ENCODE data around the gene SGK1. TPM values are rescaled to one million over a fixed set of nuclear protein-coding genes. Genes with fewer than 3 reads are reported as not detected.
"Not testable (repeated sequence)": the region's sequence is repeated elsewhere in the genome, so short reads cannot be mapped to it uniquely, and the experiment has no call there.

The SGK1 gene
- total RNA-seq, 1 experiment from 2014 or later, result 31.0 TPM

GRCh38 chr6:134185277-134185676, 132.6 kb downstream of the SGK1 start:
- in situ Hi-C loops (cut with HindIII; ENCODE audit: low pct_unique_long_range_greater_than_20kb, low sequenced_read_pairs), result no loop called here
- DNase-seq (ENCODE audit: low read depth), result no peak

DNA sequence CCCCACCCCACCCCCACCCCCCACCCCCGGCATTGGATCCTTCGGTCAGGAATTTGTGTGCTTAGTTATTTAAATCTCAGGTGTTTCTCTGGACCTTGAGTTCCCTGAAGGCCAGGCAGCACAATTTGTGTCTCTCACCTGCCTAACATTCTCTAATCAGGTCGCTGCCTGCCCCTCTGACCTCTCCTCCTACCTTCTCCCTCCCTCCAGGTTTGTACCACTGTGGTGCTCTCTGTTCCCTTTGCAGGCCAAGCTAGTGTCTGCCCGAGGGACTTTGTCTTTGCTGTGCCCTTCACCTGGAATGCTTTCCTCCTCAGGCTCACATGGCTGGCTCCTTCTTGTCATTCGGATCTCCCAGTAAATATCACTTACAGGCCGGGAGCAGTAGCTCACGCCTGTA, 134.1 kb downstream of the SGK1 start:
- in situ Hi-C loops (cut with HindIII; ENCODE audit: low pct_unique_long_range_greater_than_20kb, low sequenced_read_pairs), result no loop called here
- no peak for DNase-seq (ENCODE audit: low read depth)

- DNase-seq (ENCODE audit: low read depth), result no peak
- in situ Hi-C loops (cut with HindIII; ENCODE audit: low pct_unique_long_range_greater_than_20kb, low sequenced_read_pairs), result no loop called here
Measured at GRCh38 chr6:134182528-134182927, 135.4 kb downstream of the SGK1 start.

DNA sequence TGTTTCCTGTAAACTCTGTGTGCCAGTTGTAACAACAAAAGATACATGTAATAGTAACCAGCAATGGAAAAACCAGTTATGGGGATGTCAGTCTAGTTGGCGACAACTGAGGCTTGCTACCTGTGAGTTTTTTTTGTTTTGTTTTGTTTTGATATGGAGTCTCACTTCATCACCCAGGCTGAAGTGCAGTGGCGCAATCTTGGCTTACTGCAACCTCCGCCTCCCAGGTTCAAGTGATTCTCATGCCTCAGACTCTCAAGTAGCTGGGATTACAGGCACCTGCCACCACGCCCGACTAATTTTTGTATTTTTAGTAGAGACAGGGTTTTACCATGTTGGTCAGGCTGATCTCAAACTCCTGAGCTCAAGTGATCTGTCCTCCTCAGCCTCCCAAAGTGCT, 136.2 kb downstream of the SGK1 start:
- DNase-seq (ENCODE audit: low read depth); in situ Hi-C loops (cut with HindIII; ENCODE audit: low pct_unique_long_range_greater_than_20kb, low sequenced_read_pairs): not testable (repeated sequence)

DNA sequence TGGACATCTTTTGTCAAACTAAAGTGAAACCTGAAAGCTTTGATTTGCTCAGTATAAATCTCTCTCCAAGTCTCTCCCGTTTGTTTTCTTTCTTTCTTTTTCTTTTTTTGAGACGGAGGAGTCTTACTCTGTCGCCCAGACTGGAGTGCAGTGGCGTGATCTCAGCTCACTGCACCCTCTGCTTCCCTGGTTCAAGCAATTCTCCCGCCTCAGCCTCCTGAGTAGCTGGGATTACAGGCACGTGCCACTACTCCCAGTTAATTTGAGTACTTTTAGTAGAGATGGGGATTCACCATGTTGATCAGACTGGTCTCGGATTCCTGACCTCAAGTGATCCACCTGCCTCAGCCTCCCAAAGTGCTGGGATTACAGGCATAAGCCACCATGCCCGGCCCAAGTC, 136.7 kb downstream of the SGK1 start:
- DNase-seq (ENCODE audit: low read depth); in situ Hi-C loops (cut with HindIII; ENCODE audit: low pct_unique_long_range_greater_than_20kb, low sequenced_read_pairs): not testable (repeated sequence)

DNA sequence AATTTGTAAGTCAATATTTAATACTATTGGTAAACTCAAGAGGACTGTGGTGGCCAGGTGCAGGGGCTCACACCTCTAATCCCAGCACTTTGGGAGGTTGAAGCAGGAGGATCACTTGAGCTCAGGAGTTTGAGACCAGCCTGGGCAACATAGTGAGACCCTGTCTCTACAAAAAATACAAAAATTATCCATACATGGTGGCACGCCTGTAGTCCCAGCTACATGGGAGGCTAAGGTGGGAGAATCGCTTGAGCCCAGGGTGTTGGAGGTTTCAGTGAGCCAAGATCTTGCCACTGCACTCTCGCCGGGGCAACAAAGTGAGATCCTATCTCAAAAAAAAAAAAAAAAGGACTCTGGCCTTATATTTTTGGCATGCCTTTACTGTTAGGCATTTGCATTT, 137.4 kb downstream of the SGK1 start:
- in situ Hi-C loops (cut with HindIII; ENCODE audit: low pct_unique_long_range_greater_than_20kb, low sequenced_read_pairs); DNase-seq (ENCODE audit: low read depth): not testable (repeated sequence)

DNA sequence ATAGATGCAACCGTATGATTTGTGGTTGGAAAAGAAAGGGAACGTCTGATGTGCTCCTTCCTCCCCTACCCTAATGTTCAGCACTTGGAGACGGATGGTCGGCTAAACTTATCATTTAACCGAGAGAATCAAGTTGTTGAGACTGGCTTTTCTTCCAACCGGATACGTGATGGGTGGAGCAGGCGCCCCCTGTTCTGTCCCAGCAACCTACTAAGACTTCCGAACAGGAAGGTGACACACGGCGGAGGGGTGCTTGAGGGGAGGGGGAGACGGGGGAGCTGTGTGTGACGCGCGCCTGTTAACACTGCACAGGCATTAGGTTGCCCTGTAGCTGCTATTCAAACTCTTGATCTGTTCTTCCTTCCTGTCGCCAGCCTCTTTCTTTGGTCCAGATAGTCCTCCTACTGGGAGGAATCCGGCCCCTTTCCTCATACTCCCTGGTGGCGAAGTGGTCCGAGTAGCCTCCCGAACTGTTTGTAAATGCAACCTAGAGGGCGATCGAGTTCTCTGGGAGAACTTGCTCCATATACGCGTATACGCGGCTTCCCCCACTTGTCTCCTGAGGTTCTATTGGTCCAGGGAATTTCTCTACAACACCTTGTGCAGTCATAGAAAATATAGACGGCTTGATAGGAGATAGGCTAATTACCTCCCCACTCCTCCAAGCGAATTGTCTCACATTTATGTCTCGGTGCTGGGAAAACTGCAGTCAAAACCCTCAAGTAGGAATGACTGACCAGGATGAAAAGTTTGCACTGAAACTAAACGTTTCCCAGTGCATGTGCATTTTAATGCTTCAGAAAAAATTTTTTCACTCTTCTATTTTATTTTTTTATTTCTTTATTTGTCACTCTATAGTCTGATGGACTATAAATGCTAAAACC, 139.5 kb downstream of the SGK1 start:
- peak; percentile 88 for DNase-seq (ENCODE audit: low read depth)
- in situ Hi-C loops (cut with HindIII; ENCODE audit: low pct_unique_long_range_greater_than_20kb, low sequenced_read_pairs), result no loop called here

DNA sequence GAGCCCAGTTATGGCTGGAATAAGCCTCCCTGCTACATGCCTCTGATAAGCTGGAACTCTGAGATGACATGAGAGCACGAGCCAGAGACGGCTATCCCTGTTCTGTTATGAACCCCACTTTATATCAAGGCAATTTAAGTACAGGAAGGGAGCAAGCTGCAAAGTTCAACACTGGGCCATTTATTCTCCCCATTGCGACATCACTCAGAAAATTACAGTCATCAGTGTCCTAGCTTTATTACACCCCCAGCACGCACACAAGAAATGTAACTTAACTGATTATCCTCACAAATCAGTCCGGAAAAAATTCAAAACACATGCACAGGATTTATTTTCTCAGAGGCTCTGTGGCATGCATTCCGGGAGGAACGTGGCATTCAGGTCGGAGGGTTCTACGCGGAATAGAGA, 140.2 kb downstream of the SGK1 start:
- in situ Hi-C loops (cut with HindIII; ENCODE audit: low pct_unique_long_range_greater_than_20kb, low sequenced_read_pairs), result no loop called here

GRCh38 chr6:134177236-134177635, 140.7 kb downstream of the SGK1 start:
- in situ Hi-C loops (cut with HindIII; ENCODE audit: low pct_unique_long_range_greater_than_20kb, low sequenced_read_pairs), result no loop called here
- DNase-seq (ENCODE audit: low read depth), result no peak

More for the DNA sequence above, 140.2 kb downstream of the SGK1 start:
- no peak for DNase-seq (ENCODE audit: low read depth)

GRCh38 chr6:134176264-134176975, 141.5 kb downstream of the SGK1 start:
- in situ Hi-C loops (cut with HindIII; ENCODE audit: low pct_unique_long_range_greater_than_20kb, low sequenced_read_pairs), result no loop called here
- no peak for DNase-seq (ENCODE audit: low read depth)

- in situ Hi-C loops (cut with HindIII; ENCODE audit: low pct_unique_long_range_greater_than_20kb, low sequenced_read_pairs), result no loop called here
- no peak for DNase-seq (ENCODE audit: low read depth)
Measured at GRCh38 chr6:134175532-134176263, 142.2 kb downstream of the SGK1 start.

GRCh38 chr6:134174672-134175531, 143.0 kb downstream of the SGK1 start:
- peak; percentile 92 for DNase-seq (ENCODE audit: low read depth)
- in situ Hi-C loops (cut with HindIII; ENCODE audit: low pct_unique_long_range_greater_than_20kb, low sequenced_read_pairs), result no loop called here

- in situ Hi-C loops (cut with HindIII; ENCODE audit: low pct_unique_long_range_greater_than_20kb, low sequenced_read_pairs), result no loop called here
Measured at GRCh38 chr6:134173936-134174671, 143.8 kb downstream of the SGK1 start.

GRCh38 chr6:134173366-134173725, 144.6 kb downstream of the SGK1 start:
- DNase-seq (ENCODE audit: low read depth), result no peak
- in situ Hi-C loops (cut with HindIII; ENCODE audit: low pct_unique_long_range_greater_than_20kb, low sequenced_read_pairs), result no loop called here

More at GRCh38 chr6:134173936-134174671, 143.8 kb downstream of the SGK1 start:
- peak; percentile 69 for DNase-seq (ENCODE audit: low read depth)

GRCh38 chr6:134172706-134173365, 145.1 kb downstream of the SGK1 start:
- no peak for DNase-seq (ENCODE audit: low read depth)
- in situ Hi-C loops (cut with HindIII; ENCODE audit: low pct_unique_long_range_greater_than_20kb, low sequenced_read_pairs), result no loop called here

- DNase-seq (ENCODE audit: low read depth), result no peak
- in situ Hi-C loops (cut with HindIII; ENCODE audit: low pct_unique_long_range_greater_than_20kb, low sequenced_read_pairs), result no loop called here
Measured at GRCh38 chr6:134172020-134172705, 145.7 kb downstream of the SGK1 start.
